ENCODE data around the gene NTHL1. TPM values are rescaled to one million over a fixed set of nuclear protein-coding genes. Genes with fewer than 3 reads are reported as not detected.
A peak's percentile ranks its signal among the peaks of the same experiment; 100 is the strongest.

Gene NTHL1
- total and polyA plus RNA-seq, 2 of the 8 experiments (the other 6 are each of a cell fraction or from before 2014, with no cell fraction given): 70.9 to 150 TPM

- no peak overlapping the region for H2BK12ac ChIP-seq (ENCODE audit: low read depth, low read length)
- ChIA-PET POLR2A (ENCODE audit: partially characterized antibody) (interaction anchor here (0.6 to 4.7 kb wide), 6 partner anchors 10 to 1263 kb away, joined by 3 to 37 read pairs (median 8); partner anchors contain the start of genes RNF151, RPS2 and TRAF7), CTCF (ENCODE audit: partially characterized antibody) (interaction anchor here (0.7 to 4.3 kb wide), 12 partner anchors 9 to 146 kb away, joined by 3 to 55 read pairs (median 6); partner anchors contain the start of genes NPW and SYNGR3)
- H3K36me3 ChIP-seq (ENCODE audit: control insufficient read depth in 2 of 4, insufficient read depth in 4 of 4, low read length in 3 of 4): peaks cover 10 to 21% (median 15%) of the 10 kb centered on the region in 4 experiments
- no peak overlapping the region for H3K23ac ChIP-seq (ENCODE audit: insufficient read length)
- H2BK20ac ChIP-seq (ENCODE audit: low read length): no peak overlapping the region
- no peak overlapping the region for H3K9ac ChIP-seq (replicated peaks in 1 of 4; ENCODE audit: extremely low read depth in 1 of 4, low read depth in 3 of 4, low read length in 3 of 4)
- no peak overlapping the region for H2AFZ ChIP-seq (ENCODE audit: low read length)
- peak overlapping the region; percentile 35; the same call in 1 of the 2 replicates for H2BK5ac ChIP-seq (ENCODE audit: low read depth, low read length)
- no peak overlapping the region for H2AK5ac ChIP-seq (ENCODE audit: low read depth, low read length)
- no peak overlapping the region for H4K5ac ChIP-seq (ENCODE audit: insufficient read length, low read depth, low read length)
- peaks cover 12% of the 10 kb centered on the region; the same call in 1 of the 2 replicates for H3K23me2 ChIP-seq (ENCODE audit: low read depth, low read length)
- no peak overlapping the region for H2BK15ac ChIP-seq (ENCODE audit: low read length)
- FAIRE-seq (no peak), DNase-seq (ENCODE audit: low read depth in 1 of 2, low spot score in 2 of 2) (no peak)
- peaks cover 9% of the 10 kb centered on the region; the same call in 1 of the 2 replicates for H3K79me1 ChIP-seq (ENCODE audit: low read depth, low read length)
- no peak overlapping the region for H4K91ac ChIP-seq (replicated peaks; ENCODE audit: insufficient read length, low read length)
- H3K14ac ChIP-seq (ENCODE audit: insufficient read length): no peak overlapping the region
- 92% methylated on average over 7 of the region's 8 CpGs; no CpG with 5 or more reads in 1 of the 2 experiments for WGBS, 2 experiments (ENCODE audit: extremely low coverage in 1 of 2, insufficient coverage in 1 of 2, insufficient read length in 1 of 2, insufficient replicate concordance in 2 of 2, low coverage in 1 of 2, low lambda C conversion rate in 2 of 2, missing lambda C conversion rate in 1 of 2)
- H3K27ac ChIP-seq (ENCODE audit: low read depth, low read length): no peak overlapping the region
- peaks cover 29 to 61% of the 10 kb centered on the region in 2 experiments for H4K20me1 ChIP-seq (replicated peaks in 1 of 2; ENCODE audit: control insufficient read depth in 1 of 2, insufficient read depth in 2 of 2, low read length in 2 of 2)
- H4K8ac ChIP-seq (ENCODE audit: extremely low read depth, insufficient read depth, low read length): no peak overlapping the region
- peaks cover 22 to 52% of the 10 kb centered on the region in 2 experiments; a peak in 3 of 4 replicates for H3K79me2 ChIP-seq (ENCODE audit: control insufficient read depth in 1 of 2, insufficient read depth in 2 of 2, low read length in 2 of 2)
- no peak overlapping the region for H3K4me2 ChIP-seq (ENCODE audit: insufficient read depth in 1 of 2, low read depth in 2 of 2, low read length in 2 of 2)
- H3K4me3 ChIP-seq (ENCODE audit: extremely low read depth in 1 of 4, insufficient read depth in 2 of 4, low read depth in 3 of 4, low read length in 4 of 4): no peak overlapping the region
- no peak overlapping the region for H2BK120ac ChIP-seq (replicated peaks; ENCODE audit: low read depth, low read length)
- H3K18ac ChIP-seq (ENCODE audit: extremely low read depth, low read length): no peak overlapping the region
- no peaks in the 10 kb centered on the region for H3K27me3 ChIP-seq (replicated peaks in 1 of 4; ENCODE audit: control insufficient read depth in 3 of 4, extremely low read depth in 1 of 4, insufficient read depth in 3 of 4, low read length in 3 of 4)
- H3K9me3 ChIP-seq (ENCODE audit: insufficient read depth in 2 of 2, low read depth in 1 of 2, low read length in 1 of 2): no peaks in the 10 kb centered on the region
- no peak overlapping the region for H3K56ac ChIP-seq (replicated peaks; ENCODE audit: insufficient read length, low read depth, low read length)
- H3K4ac ChIP-seq (replicated peaks; ENCODE audit: insufficient read length, low read depth, low read length): no peak overlapping the region
- peaks cover 3 to 38% (median 22%) of the 10 kb centered on the region in 4 experiments for H3K4me1 ChIP-seq (replicated peaks in 1 of 4; ENCODE audit: control insufficient read depth in 3 of 4, insufficient read depth in 4 of 4, low read length in 3 of 4)
- TF ChIP-seq CHD1 (IDR thresholded peaks at IDR 0.05; ENCODE audit: low read depth, low read length) (no peak), KDM4A (IDR thresholded peaks at IDR 0.05; ENCODE audit: low read depth, low read length, severe bottlenecking) (no peak), RNF2 (IDR thresholded peaks at IDR 0.05; ENCODE audit: borderline replicate concordance, low read depth, low read length, missing control alignments, poor library complexity, severe bottlenecking) (no peak), USF2 (IDR thresholded peaks at IDR 0.05; ENCODE audit: low read length) (no peak), RBBP5 (IDR thresholded peaks at IDR 0.05; ENCODE audit: borderline replicate concordance, low read depth, low read length) (no peak), KDM1A (IDR thresholded peaks at IDR 0.05; ENCODE audit: borderline replicate concordance, low read length) (no peak), BACH1 (IDR thresholded peaks at IDR 0.05; ENCODE audit: low read length) (no peak), NANOG (IDR thresholded peaks at IDR 0.05; ENCODE audit: insufficient read depth, low read depth, low read length, poor library complexity, severe bottlenecking) (no peak), TAF7 (optimal IDR thresholded peaks at IDR 0.05; ENCODE audit: borderline replicate concordance, low read depth, low read length) (no peak), MAFK (IDR thresholded peaks at IDR 0.05; ENCODE audit: low read depth, low read length) (no peak), SIX5 (IDR thresholded peaks at IDR 0.05; ENCODE audit: low read depth, low read length) (no peak), TEAD4 (IDR thresholded peaks at IDR 0.05; ENCODE audit: low read depth, low read length) (no peak)
Observed at GRCh38 chr16:2006317-2006716, 41.3 kb downstream of the NTHL1 start.

All from H1 (cell line).